Transverse colon (tissue), 4 donors: ENCODE results near the gene PLAAT1.

Source experiments
- EP300 ChIP-seq: sonication (generic); formaldehyde crosslinking; IDR thresholded peaks from one replicate; pipeline ENCODE4 v1.6.1; 2017; ENCODE audit warnings: antibody characterized with exemption, low read depth
- POLR2A ChIP-seq: fragments of 450-650 bp; IDR thresholded peaks from one replicate; pipeline ENCODE4 v1.6.1; 2016; ENCODE audit warnings: antibody characterized with exemption, mild to moderate bottlenecking, moderate library complexity
- POLR2AphosphoS5 ChIP-seq, 3 donors: sonication (generic); formaldehyde crosslinking; IDR thresholded peaks; one replicate each; pipeline ENCODE4 v1.6.1; 2016; ENCODE audit warnings: antibody characterized with exemption in 3 of 3
- TF ChIP-seq, protein P1 (sequence below), 5 experiments: fragments of 200-600 bp in 3 of 5; fragments of 450-650 bp in 2 of 5; sonication (generic) in 3 of 5; IDR thresholded peaks; 1 replicate in 2 of 5; 2 replicates in 3 of 5; pipeline ENCODE4 v1.5.1; 2016 to 2017; ENCODE audit warnings: antibody characterized with exemption in 5 of 5, inconsistent platforms in 3 of 5, mild to moderate bottlenecking in 2 of 5, moderate library complexity in 1 of 5

GRCh38 chr3:193261970-193262369 lies 20.9 kb downstream of the PLAAT1 start:
- TF ChIP-seq, protein P1, sequence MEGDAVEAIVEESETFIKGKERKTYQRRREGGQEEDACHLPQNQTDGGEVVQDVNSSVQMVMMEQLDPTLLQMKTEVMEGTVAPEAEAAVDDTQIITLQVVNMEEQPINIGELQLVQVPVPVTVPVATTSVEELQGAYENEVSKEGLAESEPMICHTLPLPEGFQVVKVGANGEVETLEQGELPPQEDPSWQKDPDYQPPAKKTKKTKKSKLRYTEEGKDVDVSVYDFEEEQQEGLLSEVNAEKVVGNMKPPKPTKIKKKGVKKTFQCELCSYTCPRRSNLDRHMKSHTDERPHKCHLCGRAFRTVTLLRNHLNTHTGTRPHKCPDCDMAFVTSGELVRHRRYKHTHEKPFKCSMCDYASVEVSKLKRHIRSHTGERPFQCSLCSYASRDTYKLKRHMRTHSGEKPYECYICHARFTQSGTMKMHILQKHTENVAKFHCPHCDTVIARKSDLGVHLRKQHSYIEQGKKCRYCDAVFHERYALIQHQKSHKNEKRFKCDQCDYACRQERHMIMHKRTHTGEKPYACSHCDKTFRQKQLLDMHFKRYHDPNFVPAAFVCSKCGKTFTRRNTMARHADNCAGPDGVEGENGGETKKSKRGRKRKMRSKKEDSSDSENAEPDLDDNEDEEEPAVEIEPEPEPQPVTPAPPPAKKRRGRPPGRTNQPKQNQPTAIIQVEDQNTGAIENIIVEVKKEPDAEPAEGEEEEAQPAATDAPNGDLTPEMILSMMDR (IDR thresholded peaks at IDR 0.05), result no peak
- TF ChIP-seq POLR2A (no peak), POLR2AphosphoS5 (IDR thresholded peaks at IDR 0.05) (no peak), EP300 (no peak)
